HG03097 (cell line): ENCODE results near the gene N4BP3.
A peak's percentile ranks its signal among the peaks of the same experiment; 100 is the strongest.

Experiments used
- ATAC-seq: cut with Tn5 transposase; IDR thresholded peaks from one replicate; pipeline ENCODE4 v1.9.1; 2021; ENCODE audit not compliant: unreplicated experiment, low FRiP score

Gene N4BP3

DNA sequence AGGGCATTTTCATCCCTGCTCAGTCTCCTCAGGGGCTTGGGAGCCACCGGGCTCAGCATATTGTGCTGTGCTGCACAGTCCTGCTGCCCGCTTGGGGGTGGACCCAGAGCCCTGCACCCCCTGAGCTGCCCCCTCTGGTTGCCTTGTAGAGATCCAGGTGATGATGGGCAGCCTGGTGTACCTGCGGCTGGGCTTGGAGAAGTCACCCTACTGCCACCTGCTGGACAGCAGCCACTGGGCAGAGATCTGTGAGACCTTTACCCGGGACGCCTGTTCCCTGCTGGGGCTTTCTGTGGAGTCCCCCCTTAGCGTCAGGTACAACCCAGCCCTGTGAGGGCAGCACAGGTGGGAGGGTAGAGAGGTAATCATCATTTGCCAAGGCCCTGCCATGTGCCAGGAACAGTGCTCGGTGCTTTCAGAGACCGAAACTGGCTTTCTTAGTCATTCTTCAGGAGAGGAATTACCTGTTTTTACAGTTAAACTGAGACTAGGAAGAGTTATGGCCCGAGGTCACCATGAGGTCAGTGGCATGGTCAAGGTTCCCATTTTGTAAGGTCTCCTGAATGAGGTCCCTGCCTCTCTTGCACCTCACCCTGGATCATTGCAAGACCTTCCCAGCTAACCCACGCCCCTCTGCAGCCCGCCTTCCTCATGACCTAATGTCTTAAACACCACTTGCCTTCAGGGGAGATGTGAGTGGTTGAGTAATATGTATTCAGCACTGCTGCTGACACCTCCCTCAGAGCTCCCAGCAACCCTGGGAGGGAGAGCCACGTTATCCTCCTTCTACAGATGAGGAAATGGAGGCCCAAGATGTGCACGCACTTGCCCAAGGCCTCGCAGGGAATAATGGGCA is 32.9 kb downstream of the N4BP3 start:
- ATAC-seq = peak; percentile 50

DNA sequence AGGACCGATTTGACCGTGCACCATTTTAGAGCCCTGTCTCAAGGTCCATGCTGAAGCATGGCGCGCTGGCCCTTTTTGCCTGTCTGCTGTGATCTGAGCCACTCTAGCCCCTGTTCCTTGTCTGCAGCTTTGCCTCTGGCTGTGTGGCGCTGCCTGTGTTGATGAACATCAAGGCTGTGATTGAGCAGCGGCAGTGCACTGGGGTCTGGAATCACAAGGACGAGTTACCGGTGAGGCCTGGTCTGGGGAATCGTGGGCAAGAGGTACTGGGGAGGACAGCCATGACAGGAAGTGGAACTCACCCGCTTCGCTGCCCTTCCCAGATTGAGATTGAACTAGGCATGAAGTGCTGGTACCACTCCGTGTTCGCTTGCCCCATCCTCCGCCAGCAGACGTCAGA is 34.1 kb downstream of the N4BP3 start:
- no peak for ATAC-seq

DNA sequence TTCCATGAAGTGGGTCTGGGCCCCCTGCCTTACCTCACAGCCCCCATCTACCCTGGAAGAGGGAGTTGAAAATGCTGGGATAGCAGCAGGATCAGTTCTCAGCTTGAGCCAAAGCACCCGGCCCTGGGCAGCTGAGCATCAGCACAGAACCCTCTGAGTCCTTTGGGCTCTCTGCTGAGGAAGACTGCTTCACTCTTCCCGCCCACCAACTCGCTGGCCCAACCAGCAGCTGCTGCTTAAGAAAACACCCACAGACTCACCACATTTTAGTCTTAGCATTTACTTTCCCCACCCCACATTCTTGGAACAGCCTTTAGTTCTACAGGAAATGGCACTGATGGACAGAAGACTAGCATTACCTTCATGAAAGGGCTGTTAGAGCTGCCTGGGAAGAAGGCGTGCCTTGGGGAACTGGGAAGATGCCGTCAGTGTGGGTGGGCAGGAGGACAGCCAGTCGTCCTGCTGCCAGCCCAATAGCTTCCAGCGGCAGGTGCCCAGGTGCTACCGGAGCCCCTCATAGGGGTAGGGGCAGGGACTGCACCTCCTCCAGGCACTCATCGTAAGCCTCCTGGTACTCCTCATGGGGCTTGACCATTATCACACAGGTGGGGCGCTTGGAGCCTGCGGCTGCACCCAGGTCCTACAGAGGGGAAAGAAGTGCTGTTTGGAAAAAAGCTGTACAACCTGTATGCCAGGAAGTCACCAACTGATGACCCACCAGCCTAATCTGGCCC is 36.0 kb downstream of the N4BP3 start:
- ATAC-seq = no peak

DNA sequence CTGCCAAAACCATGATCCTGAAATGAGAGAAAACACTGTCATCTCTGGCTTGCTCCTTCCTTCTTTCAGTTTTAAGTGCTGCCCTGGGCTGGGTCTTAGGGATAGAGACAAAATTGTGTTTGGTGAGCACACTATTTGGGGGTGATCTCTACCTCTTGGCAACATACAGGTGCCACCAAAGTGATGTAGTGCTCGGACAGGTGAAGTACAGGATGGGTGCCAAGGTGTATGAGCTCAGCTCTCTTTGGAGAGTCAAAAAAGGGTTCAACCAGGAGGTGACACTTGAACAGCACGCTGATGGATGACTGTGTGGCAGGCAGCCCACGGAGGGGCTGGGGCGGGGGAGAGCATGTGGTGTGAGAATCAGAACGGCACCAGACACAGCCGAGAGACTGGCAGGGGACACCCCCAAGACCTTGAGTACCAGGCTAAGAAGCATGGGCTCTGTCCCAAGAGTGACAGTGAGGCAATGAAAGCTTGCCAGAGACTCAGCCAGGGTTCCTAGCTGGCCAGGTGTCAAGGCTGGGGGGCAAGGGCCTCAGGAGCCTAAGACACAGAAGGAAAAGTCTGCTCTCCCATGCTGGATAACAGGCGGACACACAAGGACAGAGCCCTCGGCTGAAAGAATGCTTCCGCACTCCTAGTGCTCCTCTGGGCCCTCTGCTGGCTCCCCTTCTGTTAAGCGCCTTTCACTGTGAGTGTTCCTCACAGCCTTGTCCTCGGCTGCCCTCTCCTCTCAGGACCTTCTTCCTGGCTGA is 37.8 kb downstream of the N4BP3 start:
- ATAC-seq = no peak

DNA sequence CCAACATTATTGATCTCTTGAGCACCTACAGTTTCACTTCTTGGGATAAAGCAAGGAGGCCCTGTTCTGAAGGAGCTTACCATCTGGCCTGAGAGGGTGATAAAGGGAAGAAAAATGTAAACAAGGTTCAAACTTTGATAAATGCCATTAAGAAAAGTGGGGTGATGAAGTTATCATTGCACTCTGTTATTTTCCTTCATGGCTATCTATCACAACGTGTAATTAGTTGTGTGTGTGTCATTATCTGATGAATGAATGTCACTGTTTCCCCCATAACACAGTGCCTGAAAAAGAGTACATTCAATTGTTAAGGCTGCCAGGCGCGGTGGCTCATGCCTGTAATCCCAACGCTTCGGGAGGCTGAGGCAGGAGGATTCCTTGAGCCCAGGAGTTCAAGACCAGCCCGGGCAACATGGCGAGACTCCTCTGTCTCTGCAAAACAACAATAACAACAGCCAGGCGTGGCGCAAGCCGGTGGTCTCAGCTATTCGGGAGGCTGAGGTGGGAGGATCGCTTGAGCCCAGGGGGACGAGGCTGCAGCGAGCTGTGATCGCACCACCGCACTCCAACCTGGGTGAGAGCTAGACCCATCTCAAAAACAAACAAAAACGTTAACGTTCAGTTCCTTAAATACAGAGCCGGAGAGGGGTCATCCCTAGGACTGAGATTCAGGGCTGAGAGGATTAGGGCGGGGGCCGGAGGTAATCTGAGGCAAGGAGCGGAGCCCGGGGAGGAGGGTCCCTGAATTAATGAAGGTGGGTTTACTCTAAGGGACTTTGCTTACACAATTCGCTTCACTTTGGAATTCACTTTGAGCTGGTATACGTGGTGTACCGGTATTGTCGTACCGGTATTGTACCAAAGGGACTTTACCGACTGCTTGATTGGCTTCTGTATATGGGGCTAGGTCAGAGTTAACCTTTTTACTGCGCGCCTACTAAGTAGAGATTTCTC is 39.4 kb downstream of the N4BP3 start:
- ATAC-seq = no peak

DNA sequence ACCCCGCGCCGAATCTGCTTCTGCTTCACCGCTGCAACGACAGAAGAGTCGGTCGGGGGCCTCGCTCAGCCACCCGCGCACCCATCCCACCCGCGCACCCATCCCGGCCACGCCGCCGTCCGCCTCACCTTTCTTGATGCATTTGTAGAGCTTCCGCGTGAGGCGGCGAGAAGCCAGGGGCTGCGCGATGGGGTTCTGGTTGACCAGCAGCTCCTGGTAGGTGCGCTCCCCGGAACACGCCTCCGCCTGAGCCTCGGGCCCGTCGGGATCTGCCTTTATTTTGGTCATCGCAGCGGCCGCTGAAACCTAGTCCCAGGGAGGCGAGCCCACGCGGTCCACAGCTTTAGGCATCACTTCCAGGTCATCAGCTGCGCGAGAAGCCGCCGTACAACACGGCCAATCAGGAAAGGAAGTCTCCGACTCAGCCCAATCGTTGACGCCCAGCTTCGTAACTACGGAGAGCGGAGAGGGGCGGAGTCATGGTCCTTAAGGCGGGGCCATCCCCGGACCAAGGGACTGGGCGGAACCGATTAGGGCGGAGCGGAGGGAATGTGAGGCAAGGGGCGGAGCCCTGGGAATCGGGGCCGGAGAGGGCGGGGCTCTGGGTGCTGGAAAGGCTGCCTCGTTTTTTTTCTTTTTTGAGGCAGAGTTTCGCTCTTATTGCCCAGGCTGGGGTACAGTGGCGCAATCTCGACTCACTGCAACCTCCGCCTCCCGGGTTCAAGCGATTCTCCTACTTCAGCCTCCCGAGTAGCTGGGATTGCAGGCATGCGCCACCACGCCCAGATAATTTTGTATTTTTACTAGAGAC is 40.4 kb downstream of the N4BP3 start, which contains the start of gene NHP2:
NHP2 (minus strand) TSS at position 356 of the 811 bp plus-strand sequence; CDS start at position 288, 68 bp downstream.
- ATAC-seq = peak; percentile 92

DNA sequence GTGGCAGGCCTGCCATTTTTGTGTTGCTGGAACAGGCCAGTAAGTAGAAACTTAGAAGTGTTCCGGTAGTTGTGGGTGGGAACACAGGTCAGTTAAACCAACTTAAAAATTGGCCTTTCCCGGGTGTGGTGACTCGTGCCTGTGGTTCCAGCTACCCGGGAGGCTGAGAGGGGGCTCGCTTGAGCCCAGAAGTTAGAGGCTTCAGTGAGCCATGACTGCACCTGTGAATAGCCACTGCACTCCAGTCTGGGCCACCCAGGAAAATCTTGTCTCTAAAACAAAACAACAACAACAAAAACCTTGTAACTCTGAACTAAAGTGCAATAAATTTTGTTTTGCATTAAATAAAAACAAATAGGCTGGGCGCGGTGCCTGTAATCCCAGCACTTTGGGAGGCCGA is 41.7 kb downstream of the N4BP3 start:
- no peak for ATAC-seq

DNA sequence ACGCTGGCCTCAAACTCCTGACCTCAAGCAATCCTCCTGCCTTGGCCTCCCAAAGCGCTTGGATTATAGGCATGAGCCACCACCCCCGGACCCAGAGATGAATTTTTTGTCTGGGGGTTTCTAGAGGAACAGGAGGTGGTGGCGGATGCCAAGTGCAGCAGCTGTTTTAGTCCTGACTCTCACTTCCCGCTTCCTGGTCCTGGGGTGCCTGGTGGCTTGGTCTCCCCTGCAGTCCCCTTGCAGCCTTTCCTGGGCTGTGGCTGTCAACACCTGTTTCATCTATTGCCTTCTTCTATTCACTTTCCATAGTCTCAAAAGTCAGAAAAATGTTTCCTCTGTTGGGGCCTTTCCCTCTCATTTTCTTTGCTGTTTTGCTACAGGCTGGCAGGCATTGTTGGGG is 46.8 kb downstream of the N4BP3 start:
- no peak for ATAC-seq

DNA sequence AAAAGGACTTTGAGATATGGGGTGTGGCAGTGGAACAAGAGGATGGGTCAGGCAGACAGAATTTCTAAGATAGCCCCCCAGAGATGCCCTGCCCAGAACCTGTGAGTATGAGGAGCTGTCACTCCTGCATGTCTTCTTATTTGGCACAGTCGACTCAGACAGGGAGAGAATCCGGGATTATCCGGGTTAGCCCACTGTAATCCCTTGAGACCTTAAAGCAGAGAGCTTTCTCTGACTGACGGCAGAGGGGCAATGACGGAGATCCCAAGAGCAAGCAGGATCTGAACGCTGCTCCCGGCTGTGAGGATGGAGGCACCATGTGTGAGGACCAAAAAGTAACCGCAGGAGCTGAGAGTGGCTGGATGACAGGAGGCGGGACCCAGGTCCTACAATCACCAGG is 49.1 kb downstream of the N4BP3 start:
- ATAC-seq = no peak

DNA sequence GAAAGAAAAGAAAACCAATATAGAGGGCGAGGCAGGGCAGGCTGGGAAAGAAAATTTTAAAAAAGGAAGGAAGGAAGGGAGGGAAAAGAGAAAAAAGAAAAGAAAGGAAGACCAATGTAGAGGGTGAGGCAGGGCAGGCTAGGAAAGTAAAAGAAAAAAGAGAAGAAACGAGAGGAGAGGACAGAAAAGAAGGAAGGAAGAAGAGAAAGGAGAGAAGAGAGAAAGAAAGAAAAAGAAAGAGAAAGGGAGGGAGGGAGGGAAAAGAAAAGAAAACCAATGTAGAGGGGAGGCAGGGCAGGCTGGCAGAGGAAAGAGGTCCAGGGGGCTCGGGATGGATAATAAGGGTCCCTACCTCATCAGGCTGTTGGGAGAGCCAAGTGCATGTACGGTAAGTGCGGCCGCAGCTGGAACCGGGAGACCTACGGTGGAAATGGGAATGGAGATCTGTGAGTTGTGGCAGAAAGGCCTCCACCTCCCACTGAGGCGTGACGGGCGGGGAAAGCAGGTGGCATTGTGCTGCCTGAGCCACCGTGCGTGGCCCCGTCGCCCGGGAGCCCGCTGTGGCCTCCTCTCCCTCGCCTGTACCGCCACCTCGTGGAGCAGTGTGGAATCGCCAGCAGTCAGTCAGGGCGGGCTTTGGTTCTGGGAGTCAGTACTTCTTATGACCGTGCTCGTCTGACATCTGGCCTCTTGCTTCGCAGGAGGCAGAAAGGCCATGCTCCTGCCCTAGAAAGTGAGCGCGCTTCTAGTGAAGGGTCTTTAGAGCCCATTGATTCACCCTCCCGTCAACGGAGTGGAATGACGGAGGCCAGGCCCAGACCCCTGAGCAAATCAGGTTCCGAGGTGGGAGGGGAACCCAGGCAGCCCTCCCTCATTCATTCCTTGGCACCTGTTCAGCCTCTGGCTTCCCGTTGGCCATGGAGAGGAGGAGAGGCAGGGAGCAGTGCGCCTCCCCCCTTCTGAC is 50.7 kb downstream of the N4BP3 start:
- ATAC-seq = peak; percentile 92

DNA sequence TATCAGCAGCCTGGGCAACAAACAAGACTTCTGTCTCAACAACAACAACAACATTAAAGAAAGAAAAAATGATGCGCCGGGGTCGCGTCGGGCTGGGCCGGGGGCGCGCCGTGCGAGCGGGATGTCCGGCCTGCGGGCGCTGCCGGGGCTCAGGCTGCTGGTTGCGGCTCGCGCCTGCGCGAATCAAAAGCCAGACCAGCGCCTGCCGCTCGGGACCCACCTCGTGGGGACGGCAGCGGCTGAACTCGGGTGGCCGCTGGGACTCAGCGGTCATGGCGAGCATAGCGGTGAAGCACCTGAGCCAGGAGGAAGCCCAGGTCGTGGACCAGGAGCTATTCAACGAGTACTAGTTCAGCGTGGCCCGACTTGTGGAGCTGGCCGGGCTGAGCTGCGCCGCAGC is 52.2 kb downstream of the N4BP3 start:
- no peak for ATAC-seq

DNA sequence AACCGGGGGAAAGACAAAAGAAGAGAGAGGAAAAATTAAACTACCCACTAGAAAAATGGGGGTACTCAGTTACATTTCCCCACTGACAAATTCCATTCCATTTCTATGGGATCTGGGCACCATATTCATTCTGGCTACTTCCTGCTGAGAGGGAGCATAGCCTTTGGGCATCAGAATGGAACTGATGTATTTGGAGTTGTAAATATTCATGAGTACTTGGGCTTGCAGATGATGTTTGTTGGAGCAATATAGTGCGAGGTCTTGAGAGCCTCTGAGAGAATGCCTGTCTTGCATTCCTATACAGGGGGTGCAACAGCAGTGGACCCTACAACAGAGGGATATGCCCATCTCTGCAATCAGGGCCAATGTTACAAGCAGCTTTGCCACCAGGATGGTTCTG is 57.1 kb downstream of the N4BP3 start:
- no peak for ATAC-seq

DNA sequence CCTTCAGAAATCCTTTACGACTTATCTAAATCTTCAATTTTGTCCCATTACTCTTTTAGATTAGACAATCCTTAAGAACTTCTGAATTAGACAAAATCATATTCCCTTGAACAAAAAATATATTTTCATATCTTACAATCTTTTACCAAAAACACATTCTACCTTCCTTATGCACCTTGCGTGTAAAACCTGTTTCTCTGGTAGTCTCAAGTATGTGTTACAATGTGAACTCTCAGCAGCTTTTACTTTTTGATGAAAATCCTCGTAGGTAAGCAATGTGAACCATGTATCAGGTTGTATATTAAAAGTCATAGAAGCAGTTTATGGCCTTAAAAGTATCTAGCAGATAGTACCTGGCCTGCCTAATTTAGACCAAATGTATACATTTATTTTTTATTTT is 61.1 kb downstream of the N4BP3 start:
- ATAC-seq = no peak
